H1 (cell line): Measurements from ENCODE around the gene CCDC81. TPM values are rescaled to one million over a fixed set of nuclear protein-coding genes. Genes with fewer than 3 reads are reported as not detected.

Experiments
- ATF3 ChIP-seq: IDR thresholded peaks from 2 replicates; pipeline ENCODE4 v1.6.1; 2011; ENCODE audit warnings: low read depth, mild to moderate bottlenecking, low read length; ENCODE audit not compliant: insufficient read depth
- CHD7 ChIP-seq: fragments of 300-600 bp; sonication (generic); IDR thresholded peaks from 2 replicates; pipeline ENCODE4 v1.7.1; 2012; ENCODE audit warnings: low read length, moderate library complexity, mild to moderate bottlenecking, inconsistent platforms; ENCODE audit not compliant: insufficient replicate concordance
- E2F6 ChIP-seq: IDR thresholded peaks from 2 replicates; pipeline ENCODE4 v1.6.1; 2012; ENCODE audit warnings: inconsistent platforms
- MAX ChIP-seq: IDR thresholded peaks from 2 replicates; pipeline ENCODE4 v1.6.1; 2012; ENCODE audit warnings: inconsistent platforms
- PHF8 ChIP-seq: fragments of 200-600 bp; sonication (generic); conservative IDR thresholded peaks from 2 replicates; pipeline ENCODE4 v1.7.1; 2012; ENCODE audit warnings: low read depth, mild to moderate bottlenecking, inconsistent platforms, low read length, moderate library complexity
- POLR2A ChIP-seq, 2 experiments: IDR thresholded peaks; 1 replicate in 1 of 2; 2 replicates in 1 of 2; pipeline ENCODE4 v1.6.1; 2011; ENCODE audit warnings: low read depth in 2 of 2, low read length in 2 of 2, mild to moderate bottlenecking in 2 of 2; ENCODE audit errors: control extremely low read depth in 1 of 2
- POLR2AphosphoS5 ChIP-seq: IDR thresholded peaks from 2 replicates; pipeline ENCODE4 v1.6.1; 2011; ENCODE audit warnings: low read depth, low read length
- POU5F1 ChIP-seq: IDR thresholded peaks from 2 replicates; pipeline ENCODE4 v1.6.1; 2011; ENCODE audit warnings: low read depth, mild to moderate bottlenecking, low read length, moderate library complexity
- SIN3A ChIP-seq, 2 experiments: IDR thresholded peaks in 1 of 2; conservative IDR thresholded peaks in 1 of 2; 2 replicates each; pipeline ENCODE4 v1.6.1; 2011 to 2012; ENCODE audit warnings: low read length in 2 of 2, improper control_type of control experiment in 1 of 2, low read depth in 1 of 2, mild to moderate bottlenecking in 1 of 2
- SP1 ChIP-seq: IDR thresholded peaks from 2 replicates; pipeline ENCODE4 v1.6.1; 2011; ENCODE audit warnings: low read depth, low read length
- TAF1 ChIP-seq: IDR thresholded peaks from 2 replicates; pipeline ENCODE4 v1.6.1; 2011; ENCODE audit warnings: mild to moderate bottlenecking, low read depth, low read length
- polyA plus RNA-seq, 7 experiments: library from polyadenylated mRNA; depleted of rRNA in 3 of 7; stranded (reverse) in 5 of 7; unstranded in 2 of 7; fragments of >200 nt in 5 of 7; fragments of 200-250 nt in 2 of 7; gene quantifications; 1 replicate in 5 of 7; 2 replicates in 1 of 7; 4 replicates in 1 of 7; pipeline versions ENCODE4 v1.2.1 to v1.2.3, GENCODE V29; 2011 to 2013; ENCODE audit warnings: missing spikeins in 2 of 7, mixed read lengths in 2 of 7
- total RNA-seq: library from RNA; stranded (reverse); fragmentation: NEBNext Ultra II Directional; extraction: Animal tissue kit (Norgen Biotek cat#: 25700); gene quantifications from 2 replicates; pipeline ENCODE4 v1.2.1, GENCODE V29; 2021

Gene CCDC81
- total and polyA plus RNA-seq, 2 of the 8 experiments (the other 6 are each of a cell fraction or from before 2014, with no cell fraction given), result 0.30 to 0.58 TPM

GRCh38 chr11:86372586-86372985 is 2.1 kb upstream of the CCDC81 start (continued):
- TF ChIP-seq CHD7 (no peak), MAX (no peak), POLR2A (IDR thresholded peaks at IDR 0.05; ENCODE audit: control extremely low read depth in 1 of 2, low read depth in 2 of 2, low read length in 2 of 2) (no peak), PHF8 (no peak), TAF1 (no peak), SP1 (no peak), POU5F1 (no peak), ATF3 (no peak), SIN3A (conservative IDR thresholded peaks at IDR 0.05 in 1 of 2, IDR thresholded peaks at IDR 0.05 in 1 of 2; ENCODE audit: low read depth in 1 of 2, low read length in 2 of 2) (no peak), E2F6 (no peak), POLR2AphosphoS5 (no peak)
